ENCODE measurements around the gene KIFC3. TPM values are rescaled to one million over a fixed set of nuclear protein-coding genes. Genes with fewer than 3 reads are reported as not detected.
"Not testable (repeated sequence)": the region's sequence is repeated elsewhere in the genome, so short reads cannot be mapped to it uniquely, and the experiment has no call there.

KIFC3 gene
- total RNA-seq, 2 donors from 2014 or later = 40.6 to 59.5 TPM

DNA sequence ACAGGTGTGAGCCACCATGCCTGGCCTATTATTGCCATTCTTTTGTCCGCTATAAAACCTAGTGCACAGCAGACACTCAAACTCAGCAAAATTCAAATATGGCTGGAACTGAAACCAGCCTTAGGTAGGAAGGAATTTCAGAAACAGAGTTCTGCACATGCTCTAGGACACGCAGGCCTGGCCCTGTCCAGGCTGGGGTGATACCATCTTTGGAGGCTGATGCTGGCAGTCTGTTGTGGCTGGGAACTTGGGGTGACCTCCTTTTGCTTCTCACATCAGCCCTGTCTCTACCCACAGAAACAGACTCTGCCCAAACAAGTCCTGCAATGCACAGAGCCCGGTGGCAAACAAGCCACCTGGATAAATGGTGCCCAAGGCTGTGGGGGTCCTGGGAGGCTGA, 12.6 kb upstream of the KIFC3 start:
- H3K4me3 ChIP-seq = no peak overlapping the region
- no peak for DNase-seq (ENCODE audit: low spot score)
- peaks cover 0 to 30% of the 10 kb centered on the region in 2 donors for H3K4me1 ChIP-seq

GRCh38 chr16:57813466-57813865, 11.2 kb upstream of the KIFC3 start:
- Histone ChIP-seq H3K4me3 (no peak overlapping the region), H3K27ac (no peak overlapping the region), H3K27me3 (no peaks in the 10 kb centered on the region), H3K9me3 (no peaks in the 10 kb centered on the region), H3K4me1 (peaks cover 0 to 42% of the 10 kb centered on the region in 2 donors), H3K36me3 (no peaks in the 10 kb centered on the region)
- TF ChIP-seq CTCF (IDR thresholded peaks at IDR 0.05) = no peak
- no peak for DNase-seq (ENCODE audit: low spot score)

More for the DNA sequence above, 12.6 kb upstream of the KIFC3 start:
- Histone ChIP-seq H3K36me3 (no peaks in the 10 kb centered on the region), H3K27ac (peak overlapping the region in 1 of 2 donors; percentile 93), H3K27me3 (no peaks in the 10 kb centered on the region), H3K9me3 (no peaks in the 10 kb centered on the region)
- no peak for TF ChIP-seq CTCF (IDR thresholded peaks at IDR 0.05)

DNA sequence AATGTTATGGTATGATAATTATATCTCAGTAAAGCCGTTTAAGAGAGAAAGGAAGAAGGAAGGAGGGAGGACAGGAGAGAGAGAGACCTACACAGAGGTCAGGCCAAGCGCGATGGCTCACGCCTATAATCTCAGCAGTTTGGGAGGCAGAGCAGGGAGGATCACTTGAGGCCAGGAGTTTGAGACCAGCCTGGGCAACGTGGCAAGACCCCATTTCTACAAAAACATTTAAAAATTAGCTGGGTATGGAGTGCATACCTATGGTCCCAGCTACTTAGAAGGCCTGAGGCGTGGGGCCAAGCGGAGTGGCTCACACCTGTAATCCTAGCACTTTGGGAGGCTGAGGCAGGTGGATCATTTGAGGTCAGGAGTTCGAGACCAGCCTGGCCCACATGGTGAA, 9.0 kb upstream of the KIFC3 start:
- not testable (repeated sequence) for DNase-seq (ENCODE audit: low spot score); H3K4me3 ChIP-seq; H3K36me3 ChIP-seq; H3K27me3 ChIP-seq; H3K9me3 ChIP-seq; H3K27ac ChIP-seq
- H3K4me1 ChIP-seq = peaks cover 0 to 39% of the 10 kb centered on the region in 2 donors

GRCh38 chr16:57810197-57811031, 8.1 kb upstream of the KIFC3 start:
- Histone ChIP-seq H3K4me1 (peaks cover 0 to 30% of the 10 kb centered on the region in 2 donors), H3K27ac (peak overlapping the region; percentile 17 to 53), H3K9me3 (no peaks in the 10 kb centered on the region), H3K4me3 (no peak overlapping the region), H3K36me3 (no peaks in the 10 kb centered on the region), H3K27me3 (no peaks in the 10 kb centered on the region)
- TF ChIP-seq CTCF (IDR thresholded peaks at IDR 0.05) = no peak
- DNase-seq (ENCODE audit: low spot score) = peak; percentile 94

DNA sequence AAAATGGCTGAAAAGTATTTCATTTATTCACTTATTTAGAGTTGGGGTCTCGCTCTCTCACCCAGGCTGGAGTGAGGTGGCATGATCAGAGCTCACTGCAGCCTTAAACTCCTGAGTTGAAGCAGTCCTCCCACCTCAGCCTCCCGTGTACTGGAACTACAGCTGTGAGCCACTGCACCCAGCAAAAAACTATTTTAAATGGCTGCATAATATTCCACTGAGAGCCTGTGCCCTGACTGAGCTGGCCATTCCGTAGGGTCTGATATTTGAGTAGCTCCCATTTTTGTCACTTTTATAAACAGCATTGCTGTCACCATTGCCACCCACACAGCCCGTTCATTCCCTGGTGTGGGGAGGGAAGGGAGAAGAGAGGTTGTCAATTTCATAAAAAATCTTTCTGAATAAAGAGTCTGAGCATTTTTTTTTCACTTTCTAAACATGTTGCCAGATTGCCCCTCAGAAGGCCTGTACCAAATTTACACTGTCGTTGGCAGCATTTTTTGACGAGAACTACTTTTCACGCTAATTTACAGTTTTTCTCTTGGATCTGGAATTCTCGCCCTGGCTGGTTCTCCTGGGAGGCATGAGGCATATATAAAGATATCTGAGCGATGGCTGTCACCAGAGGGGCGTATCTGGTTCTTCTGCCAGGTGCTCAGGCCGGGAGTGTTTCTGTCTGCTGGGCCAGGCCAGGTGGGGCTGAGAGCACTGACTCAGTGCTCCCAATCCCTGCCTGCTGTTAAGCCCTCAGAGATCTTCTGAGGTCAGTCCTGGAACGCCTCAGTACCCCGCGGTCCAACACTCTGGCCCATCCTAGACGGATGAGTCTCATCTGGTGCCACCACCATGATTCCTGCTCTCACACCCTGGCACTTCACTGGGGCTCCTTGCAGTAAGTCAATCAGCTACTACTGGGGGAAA, 7.2 kb upstream of the KIFC3 start:
- Histone ChIP-seq H3K27me3 (no peaks in the 10 kb centered on the region), H3K4me3 (no peak overlapping the region), H3K27ac (peak overlapping the region in 1 of 2 donors; percentile 53), H3K9me3 (no peaks in the 10 kb centered on the region), H3K4me1 (peaks cover 0 to 30% of the 10 kb centered on the region in 2 donors), H3K36me3 (no peaks in the 10 kb centered on the region)
- no peak for DNase-seq (ENCODE audit: low spot score)
- TF ChIP-seq CTCF (IDR thresholded peaks at IDR 0.05) = no peak
